GM18868 (cell line): ENCODE results near the gene LINC01488.

Experiments
- ATAC-seq: cut with Tn5 transposase; IDR thresholded peaks from one replicate; pipeline ENCODE4 v1.9.1; 2021; ENCODE audit warnings: mild to moderate bottlenecking, moderate library complexity; ENCODE audit not compliant: unreplicated experiment

LINC01488 gene

GRCh38 chr11:69542314-69543168, 61.1 kb downstream of the LINC01488 start:
- ATAC-seq: no peak
